ENCODE results near the gene KRT1. TPM values are rescaled to one million over a fixed set of nuclear protein-coding genes. Genes with fewer than 3 reads are reported as not detected.

The KRT1 gene
- polyA plus RNA-seq, 6 donors from 2014 or later: 0.44 TPM; not detected in 5

DNA sequence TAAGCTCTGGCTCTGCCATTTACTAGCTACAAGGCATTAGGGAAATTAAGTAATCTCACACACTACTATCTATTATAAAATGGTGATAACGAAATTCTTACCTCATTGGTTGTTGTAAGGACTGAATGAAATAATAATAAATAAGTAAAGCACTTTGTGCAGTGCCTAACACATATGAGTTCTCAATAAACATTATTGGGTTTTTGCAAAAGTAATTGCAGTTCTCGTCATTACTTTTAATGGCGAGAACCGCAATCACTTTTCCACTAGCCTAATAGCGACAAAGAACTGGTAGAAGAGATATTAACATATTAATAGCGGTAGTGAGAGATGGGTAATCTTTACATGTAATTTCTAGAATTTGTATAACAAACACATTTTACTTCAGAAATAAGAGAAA lies 13.9 kb upstream of the KRT1 start:
- Mint-ChIP-seq H3K36me3 (no peaks in the 10 kb centered on the region), H3K9me3 (no peaks in the 10 kb centered on the region), H3K4me3 (no peak overlapping the region), H3K27me3 (peaks cover 29 to 72% (median 67%) of the 10 kb centered on the region in 3 donors), H3K27ac (no peak overlapping the region), H3K4me1 (peaks cover 11 to 13% (median 12%) of the 10 kb centered on the region in 3 donors)
- DNase-seq (no peak), ATAC-seq (ENCODE audit: low read depth in 2 of 2) (no peak)

DNA sequence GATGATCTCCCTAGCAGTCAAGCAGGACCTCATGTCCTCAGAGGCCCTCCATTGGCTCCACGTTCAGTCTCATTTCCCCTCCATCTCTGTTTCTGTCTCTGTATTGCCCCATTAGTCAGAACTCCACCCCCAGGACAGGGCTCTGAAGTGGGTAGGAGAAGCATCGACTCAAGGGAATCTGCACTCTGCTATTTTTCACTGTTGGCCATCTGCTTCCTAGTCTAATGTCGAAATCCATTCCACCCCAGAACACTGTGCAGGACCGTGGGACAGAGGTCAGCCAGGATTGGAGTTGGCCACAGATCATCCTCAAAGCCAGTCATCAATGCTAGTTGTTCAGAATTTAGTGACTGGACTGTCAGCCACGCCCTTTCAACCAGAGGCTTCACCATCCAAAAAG lies 13.1 kb upstream of the KRT1 start:
- Mint-ChIP-seq H3K9me3 (no peaks in the 10 kb centered on the region), H3K27ac (peak overlapping the region in 1 of 6 donors; percentile 27), H3K36me3 (no peaks in the 10 kb centered on the region), H3K4me1 (peaks cover 11 to 13% (median 12%) of the 10 kb centered on the region in 3 donors), H3K4me3 (no peak overlapping the region), H3K27me3 (peaks cover 36 to 75% (median 74%) of the 10 kb centered on the region in 3 donors)
- DNase-seq (no peak), ATAC-seq (ENCODE audit: low read depth in 2 of 2) (no peak)

DNA sequence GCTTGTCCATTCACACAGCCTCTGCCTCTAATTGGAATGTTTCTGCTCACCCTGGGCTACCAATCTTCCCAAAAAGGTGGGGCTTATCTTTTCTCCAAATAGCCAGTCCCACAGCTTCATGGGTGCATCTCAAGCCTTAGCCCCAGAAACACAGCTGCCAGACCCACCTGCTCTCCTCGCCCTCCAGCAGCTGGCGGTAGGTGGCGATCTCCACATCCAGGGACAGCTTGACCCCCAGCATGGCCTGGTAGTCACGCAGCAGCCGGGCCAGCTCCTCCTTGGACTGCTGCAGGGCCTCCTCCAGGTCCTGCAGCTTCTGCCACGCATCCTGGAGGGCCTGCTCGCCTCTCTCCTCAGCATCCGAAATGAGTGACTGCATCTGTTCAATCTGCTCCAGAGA lies 12.0 kb upstream of the KRT1 start:
- no peaks in the 10 kb centered on the region for H3K36me3 Mint-ChIP-seq
- DNase-seq (no peak), ATAC-seq (ENCODE audit: low read depth in 2 of 2) (no peak)
- H3K4me3 Mint-ChIP-seq: peak overlapping the region in 5 of 8 donors; percentile 6 to 76 (median 41)
- peaks cover 41 to 77% (median 74%) of the 10 kb centered on the region in 3 donors for H3K27me3 Mint-ChIP-seq
- H3K9me3 Mint-ChIP-seq: no peaks in the 10 kb centered on the region
- H3K27ac Mint-ChIP-seq: no peak overlapping the region
- H3K4me1 Mint-ChIP-seq: peaks cover 11 to 13% (median 12%) of the 10 kb centered on the region in 3 donors

DNA sequence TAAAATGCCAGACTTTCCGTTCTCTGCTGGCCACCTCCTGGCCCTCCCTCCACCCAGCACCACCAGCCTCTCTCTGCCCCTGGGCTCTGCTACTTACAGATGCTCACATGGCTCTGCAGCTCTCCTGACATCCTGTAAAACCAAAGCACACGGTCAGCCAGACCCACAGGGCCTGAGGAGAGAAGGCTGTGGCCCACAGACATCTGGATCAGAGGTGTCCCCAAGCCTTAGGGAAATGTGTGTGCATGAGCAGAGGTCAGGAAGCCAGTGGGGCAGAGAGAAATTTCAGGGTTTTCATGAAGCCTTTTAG lies 11.6 kb upstream of the KRT1 start:
- peaks cover 11 to 13% (median 12%) of the 10 kb centered on the region in 3 donors for H3K4me1 Mint-ChIP-seq
- H3K9me3 Mint-ChIP-seq: no peaks in the 10 kb centered on the region
- no peaks in the 10 kb centered on the region for H3K36me3 Mint-ChIP-seq
- DNase-seq (no peak), ATAC-seq (ENCODE audit: low read depth in 2 of 2) (no peak)
- H3K4me3 Mint-ChIP-seq: peak overlapping the region in 6 of 8 donors; percentile 76 to 94 (median 90)
- H3K27me3 Mint-ChIP-seq: peaks cover 46 to 81% (median 79%) of the 10 kb centered on the region in 3 donors
- H3K27ac Mint-ChIP-seq: peak overlapping the region in 1 of 6 donors; percentile 26

DNA sequence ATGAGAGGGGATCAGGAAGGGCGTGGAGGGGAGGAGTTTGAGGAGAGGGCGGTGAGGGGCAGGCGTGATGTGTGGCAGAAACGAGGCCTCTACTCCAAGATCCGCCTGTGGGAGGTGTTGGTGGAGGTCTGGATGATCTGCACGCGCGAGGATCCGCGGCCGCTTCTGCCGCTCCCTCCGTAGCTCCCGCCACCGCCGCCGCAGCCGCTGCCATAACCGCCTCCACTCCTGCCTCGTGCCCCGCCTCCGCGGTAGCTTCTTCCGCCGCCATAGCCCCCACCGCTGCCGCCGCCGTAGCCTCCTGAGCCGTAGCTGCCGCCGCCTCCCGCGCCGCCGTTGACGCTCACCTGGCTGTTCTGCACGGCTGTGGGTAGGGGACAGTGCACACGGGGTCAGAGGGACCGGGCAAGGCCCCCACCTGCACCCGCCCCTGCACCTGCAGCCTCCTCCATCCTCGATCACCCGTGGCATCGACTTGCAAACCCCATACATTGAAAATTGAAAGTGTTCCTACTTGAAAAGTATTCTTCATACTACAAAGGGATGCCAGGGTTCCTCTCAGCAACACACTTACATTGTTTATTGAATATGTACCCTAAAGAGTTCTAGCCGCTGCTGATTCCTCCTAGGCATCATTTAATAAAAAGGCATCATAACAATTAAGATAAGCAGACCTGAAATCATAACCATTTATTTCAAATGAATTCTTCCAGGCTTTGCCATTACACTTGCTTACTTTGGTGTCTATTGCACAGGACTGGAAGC lies 11.1 kb upstream of the KRT1 start:
- peak; percentile 1 for DNase-seq
- Mint-ChIP-seq H3K36me3 (no peaks in the 10 kb centered on the region), H3K27me3 (peaks cover 51 to 83% (median 81%) of the 10 kb centered on the region in 3 donors), H3K9me3 (no peaks in the 10 kb centered on the region), H3K27ac (peak overlapping the region in 3 of 6 donors; percentile 31 to 55 (median 54)), H3K4me3 (peak overlapping the region; percentile 65 to 94 (median 90)), H3K4me1 (peaks cover 11 to 13% (median 12%) of the 10 kb centered on the region in 3 donors)
- ATAC-seq (ENCODE audit: low read depth in 2 of 2): peak; percentile 64 to 76

DNA sequence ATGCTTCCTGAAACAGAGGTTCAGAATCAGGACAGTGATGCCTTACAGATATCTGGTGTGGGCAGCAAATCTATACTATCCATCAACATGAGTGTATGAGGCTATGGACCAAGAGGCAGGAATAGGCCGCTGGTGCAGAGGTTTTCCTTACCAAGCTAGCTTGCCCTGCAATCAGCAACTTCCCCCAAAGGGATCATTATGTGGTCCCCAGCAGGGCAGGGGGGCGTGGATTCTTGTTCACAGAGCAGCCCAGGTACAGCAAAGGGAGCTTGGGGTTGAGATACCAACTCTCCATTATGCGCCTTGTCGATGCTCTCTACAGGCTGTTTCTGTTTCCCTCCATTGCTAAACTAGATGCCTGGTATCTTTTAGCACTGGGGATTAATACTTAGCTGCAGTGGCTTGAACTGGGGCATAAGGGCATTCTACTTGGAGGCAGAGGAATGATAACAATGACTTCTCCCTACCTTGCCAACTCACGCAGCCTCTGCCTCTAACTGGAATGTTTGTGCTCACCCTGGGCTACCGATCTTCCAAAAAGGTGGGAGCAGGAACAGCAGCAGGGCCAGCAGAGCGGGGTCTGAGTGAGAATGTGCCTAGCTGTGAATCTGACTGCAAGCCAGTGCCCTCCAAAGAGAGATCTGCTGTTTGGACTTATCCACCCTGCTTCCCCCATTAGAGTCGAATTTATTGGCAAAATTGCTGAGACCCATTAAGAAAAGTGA lies 10.3 kb upstream of the KRT1 start:
- DNase-seq (no peak), ATAC-seq (ENCODE audit: low read depth in 2 of 2) (no peak)
- Mint-ChIP-seq H3K27ac (peak overlapping the region in 2 of 6 donors; percentile 31 to 89), H3K4me3 (peak overlapping the region in 7 of 8 donors; percentile 76 to 94 (median 91)), H3K36me3 (no peaks in the 10 kb centered on the region), H3K9me3 (no peaks in the 10 kb centered on the region), H3K27me3 (peaks cover 51 to 76% (median 73%) of the 10 kb centered on the region in 3 donors), H3K4me1 (peaks cover 11 to 13% (median 12%) of the 10 kb centered on the region in 3 donors)

DNA sequence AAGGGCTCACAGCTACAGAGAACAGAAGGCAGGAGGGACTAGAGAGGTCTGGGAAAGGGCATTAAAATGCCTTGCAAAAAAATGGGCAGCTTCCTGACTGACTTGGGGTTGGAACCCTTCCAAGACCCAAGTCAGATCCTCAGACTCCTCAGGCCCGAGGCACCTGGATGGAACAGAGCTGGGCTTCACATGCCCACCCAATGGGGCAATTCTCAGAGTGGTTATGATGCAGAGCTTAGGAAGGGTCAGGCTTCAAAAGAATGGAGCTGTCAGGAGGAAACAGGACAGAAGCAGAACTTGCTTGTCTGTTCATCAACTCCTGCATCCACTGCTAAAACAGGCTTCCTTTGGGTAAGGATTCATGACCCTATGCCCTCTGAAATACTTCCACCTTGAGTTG lies 9.7 kb upstream of the KRT1 start:
- DNase-seq: no peak
- no peaks in the 10 kb centered on the region for H3K36me3 Mint-ChIP-seq
- H3K4me1 Mint-ChIP-seq: peaks cover 11 to 13% (median 12%) of the 10 kb centered on the region in 3 donors
- peaks cover 51 to 70% (median 68%) of the 10 kb centered on the region in 3 donors for H3K27me3 Mint-ChIP-seq
- H3K27ac Mint-ChIP-seq: peak overlapping the region in 1 of 6 donors; percentile 89
- peak overlapping the region in 4 of 8 donors; percentile 17 to 44 (median 32) for H3K4me3 Mint-ChIP-seq
- no peak for ATAC-seq (ENCODE audit: low read depth in 2 of 2)
- H3K9me3 Mint-ChIP-seq: no peaks in the 10 kb centered on the region

DNA sequence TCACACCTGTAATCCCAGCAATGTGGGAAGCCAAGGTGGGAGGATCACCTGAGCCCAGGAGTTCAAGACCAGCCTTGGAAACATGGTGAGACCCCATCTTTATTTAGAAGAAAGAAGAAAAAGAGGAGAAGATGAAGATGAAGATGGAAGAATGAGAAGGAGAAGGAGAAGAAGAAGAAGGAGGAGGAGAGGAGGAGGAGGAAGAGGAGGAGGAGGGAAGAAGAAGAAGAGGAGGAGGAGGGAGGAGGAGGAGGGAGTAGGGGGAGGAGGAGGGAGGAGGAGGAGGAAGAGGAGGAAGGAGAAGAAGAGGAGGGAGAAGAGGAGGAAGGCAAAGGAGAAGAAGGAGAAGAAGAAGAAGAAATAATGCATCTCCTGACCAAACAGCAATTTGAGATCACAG lies 9.0 kb upstream of the KRT1 start:
- H3K4me3 Mint-ChIP-seq: peak overlapping the region in 3 of 8 donors; percentile 44 to 76 (median 45)
- H3K4me1 Mint-ChIP-seq: peaks cover 11 to 13% (median 12%) of the 10 kb centered on the region in 3 donors
- peak overlapping the region in 1 of 6 donors; percentile 64 for H3K27ac Mint-ChIP-seq
- DNase-seq (no peak), ATAC-seq (ENCODE audit: low read depth in 2 of 2) (no peak)
- H3K9me3 Mint-ChIP-seq: no peaks in the 10 kb centered on the region
- H3K36me3 Mint-ChIP-seq: no peaks in the 10 kb centered on the region
- H3K27me3 Mint-ChIP-seq: peaks cover 51 to 69% (median 68%) of the 10 kb centered on the region in 3 donors

DNA sequence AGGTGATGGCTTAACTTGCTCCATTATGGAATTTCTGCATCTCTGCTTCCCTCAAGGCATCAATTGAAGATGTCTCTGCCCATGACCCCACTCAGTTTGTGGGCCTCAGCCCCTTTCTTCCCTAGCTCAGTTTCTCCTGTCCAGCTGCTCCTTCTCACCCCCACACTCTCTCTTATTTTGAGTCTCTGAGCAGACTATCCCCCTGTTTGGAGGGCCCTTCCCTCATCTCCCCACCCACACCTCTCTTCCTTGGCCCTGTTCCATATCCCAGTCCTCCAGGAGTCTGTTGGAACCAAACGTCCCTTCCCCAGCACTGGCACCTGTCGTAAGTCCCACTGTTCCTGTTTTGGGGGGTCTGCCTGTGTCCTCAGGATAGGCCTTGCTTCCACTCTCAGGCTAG lies 8.3 kb upstream of the KRT1 start:
- no peaks in the 10 kb centered on the region for H3K36me3 Mint-ChIP-seq

DNA sequence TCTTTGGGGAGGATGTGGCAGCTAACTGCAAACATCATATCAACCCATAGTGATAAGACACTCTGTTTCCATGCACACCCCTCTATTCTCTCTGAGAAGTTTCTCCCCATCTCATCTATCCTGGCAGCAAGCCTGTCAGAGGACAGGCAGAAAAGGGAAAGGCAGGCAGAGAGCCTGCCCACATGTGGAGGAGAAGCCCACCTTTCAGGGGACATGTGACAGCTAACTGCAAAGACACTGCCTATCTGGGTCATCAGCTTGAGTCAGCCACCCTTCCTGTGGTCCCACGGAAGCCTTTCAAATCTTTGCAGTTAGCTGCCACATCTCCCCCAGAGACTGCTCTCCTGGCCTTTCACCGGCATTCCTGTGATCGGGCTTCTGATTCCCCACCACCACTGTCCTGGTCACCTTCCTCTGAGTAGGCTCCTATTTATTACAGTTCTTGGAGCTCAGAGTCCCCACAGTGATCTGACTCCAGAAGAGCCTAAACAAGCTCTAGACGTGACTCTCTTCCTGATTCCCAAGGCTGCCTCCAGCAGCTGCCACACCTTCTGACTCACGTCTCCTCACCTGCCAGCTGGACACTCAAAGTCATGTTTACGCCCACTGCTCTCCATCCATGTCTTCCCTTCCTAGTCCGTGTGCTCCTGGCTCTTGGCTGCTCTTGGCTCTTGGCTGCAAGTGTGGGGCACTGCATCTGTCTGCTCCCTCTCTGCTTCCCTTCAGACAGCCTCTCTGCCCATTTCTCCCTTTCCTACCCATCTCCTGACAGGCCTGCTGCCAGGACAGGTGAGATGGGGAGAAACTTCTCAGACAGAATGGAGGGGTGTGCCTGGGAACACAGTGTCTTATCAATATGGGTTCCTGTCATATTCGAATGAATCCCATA lies 7.5 kb upstream of the KRT1 start:
- Mint-ChIP-seq H3K27me3 (peaks cover 47 to 70% (median 67%) of the 10 kb centered on the region in 3 donors), H3K27ac (no peak overlapping the region)

More for the DNA sequence above, 8.3 kb upstream of the KRT1 start:
- no peak for ATAC-seq (ENCODE audit: low read depth in 2 of 2)
- Mint-ChIP-seq H3K27ac (no peak overlapping the region), H3K27me3 (peaks cover 51 to 76% (median 74%) of the 10 kb centered on the region in 3 donors), H3K9me3 (no peaks in the 10 kb centered on the region), H3K4me1 (peaks cover 11 to 13% (median 12%) of the 10 kb centered on the region in 3 donors), H3K4me3 (no peak overlapping the region)
- DNase-seq: no peak

DNA sequence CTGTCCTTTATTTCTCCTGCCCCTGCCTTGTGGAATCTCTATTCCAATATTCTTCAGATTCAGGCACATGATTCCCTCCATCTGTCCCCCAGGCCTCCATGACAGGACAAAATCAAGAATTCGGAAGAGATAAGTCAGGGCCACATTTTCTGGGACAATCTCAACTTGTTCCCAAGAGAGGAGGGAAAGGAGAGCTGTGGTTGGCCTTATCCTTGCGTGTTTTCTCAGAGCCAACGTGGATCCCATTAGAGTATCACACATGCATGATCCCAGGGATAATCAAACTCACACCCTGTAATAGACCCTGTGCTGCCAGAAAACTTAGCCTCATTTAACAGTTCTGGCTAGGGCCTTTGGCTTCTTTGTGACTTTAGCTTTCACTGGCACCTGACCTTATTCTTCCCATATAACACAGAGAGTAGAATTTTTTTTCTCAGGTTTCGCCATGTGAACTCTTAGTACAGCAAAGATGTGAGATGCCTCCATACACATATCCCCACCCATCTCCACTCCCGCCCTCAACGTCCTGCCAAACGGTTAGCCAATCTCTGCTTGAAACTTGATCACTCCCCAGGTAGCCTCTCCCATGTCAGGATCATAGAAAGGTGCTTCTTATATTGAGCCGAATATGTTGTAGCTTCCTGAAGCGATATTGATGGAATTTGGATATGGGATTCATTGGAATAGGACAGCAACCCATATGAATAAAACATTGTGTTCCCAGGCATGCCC lies 6.7 kb upstream of the KRT1 start:
- Mint-ChIP-seq H3K4me1 (peaks cover 11 to 13% (median 12%) of the 10 kb centered on the region in 3 donors), H3K36me3 (no peaks in the 10 kb centered on the region), H3K9me3 (no peaks in the 10 kb centered on the region), H3K27me3 (peaks cover 51 to 61% (median 59%) of the 10 kb centered on the region in 3 donors), H3K27ac (no peak overlapping the region), H3K4me3 (no peak overlapping the region)
- ATAC-seq (ENCODE audit: low read depth in 2 of 2): no peak
- no peak for DNase-seq

More for the DNA sequence above, 7.5 kb upstream of the KRT1 start:
- DNase-seq (no peak), ATAC-seq (ENCODE audit: low read depth in 2 of 2) (no peak)
- Mint-ChIP-seq H3K36me3 (no peaks in the 10 kb centered on the region), H3K4me1 (peaks cover 11 to 13% (median 12%) of the 10 kb centered on the region in 3 donors), H3K4me3 (peak overlapping the region in 1 of 8 donors; percentile 44), H3K9me3 (no peaks in the 10 kb centered on the region)

DNA sequence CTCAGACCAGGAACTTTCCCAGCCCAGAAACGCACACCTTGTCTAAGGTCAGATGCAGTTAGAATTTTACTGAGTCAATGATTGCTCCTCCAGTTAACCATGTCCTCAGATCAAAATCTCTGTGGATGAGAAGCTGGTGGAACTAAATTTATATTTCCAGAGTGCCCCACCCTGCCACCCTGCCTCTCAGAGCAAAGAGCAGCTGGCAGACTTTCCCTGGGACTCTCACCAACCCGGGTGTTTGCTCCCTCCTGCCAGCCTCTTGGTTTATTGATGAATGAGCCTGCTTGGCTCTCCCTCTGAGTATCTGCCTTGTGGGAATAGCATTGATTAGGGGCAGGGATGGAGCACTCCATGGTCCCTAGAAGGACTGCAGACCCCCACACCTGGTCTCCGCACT lies 5.9 kb upstream of the KRT1 start:
- Mint-ChIP-seq H3K4me1 (peaks cover 4 to 6% (median 5%) of the 10 kb centered on the region in 3 donors), H3K27me3 (peaks cover 43 to 57% (median 56%) of the 10 kb centered on the region in 3 donors), H3K27ac (no peak overlapping the region), H3K36me3 (no peaks in the 10 kb centered on the region), H3K9me3 (no peaks in the 10 kb centered on the region), H3K4me3 (peak overlapping the region in 1 of 8 donors; percentile 30)
- no peak for ATAC-seq (ENCODE audit: low read depth in 2 of 2)
- DNase-seq: no peak

Data from naive B cell (primary cell).